OCI-LY1 (cell line): ENCODE measurements around the gene RTL1.

ENCODE experiments used
- H2AFZ ChIP-seq: fragments of 200-600 bp; sonication (generic), shearing (Covaris generic); 2 replicates; pipeline ENCODE4 v1.6.0; 2014; ENCODE audit warnings: antibody characterized with exemption, mild to moderate bottlenecking, low read length
- H3F3A ChIP-seq: fragments of 200-600 bp; sonication (generic), shearing (Covaris generic); 2 replicates; pipeline ENCODE4 v1.6.0; 2014; ENCODE audit warnings: mild to moderate bottlenecking, antibody characterized with exemption, low read length, moderate library complexity; ENCODE audit not compliant: insufficient read depth
- H3K27ac ChIP-seq: fragments of 200-600 bp; sonication (generic); 2 replicates; pipeline ENCODE4 v1.5.1; 2014; ENCODE audit warnings: low read length, mixed run types, mild to moderate bottlenecking, low read depth; ENCODE audit not compliant: poor library complexity, severe bottlenecking
- H3K27me3 ChIP-seq: fragments of 200-600 bp; sonication (generic); 2 replicates; pipeline ENCODE4 v1.6.0; 2014; ENCODE audit warnings: antibody characterized with exemption, mild to moderate bottlenecking, low read length, moderate library complexity; ENCODE audit not compliant: insufficient read depth
- H3K36me3 ChIP-seq: fragments of 200-600 bp; sonication (generic); 2 replicates; pipeline ENCODE4 v1.6.1; 2014; ENCODE audit warnings: mild to moderate bottlenecking, antibody characterized with exemption, low read length, moderate library complexity, mixed read lengths; ENCODE audit not compliant: insufficient read depth
- H3K4me1 ChIP-seq: fragments of 200-600 bp; sonication (generic); 2 replicates; pipeline ENCODE4 v1.5.1; 2014; ENCODE audit warnings: mild to moderate bottlenecking, low read length, moderate library complexity; ENCODE audit not compliant: insufficient read depth, severe bottlenecking
- H3K4me2 ChIP-seq: fragments of 200-600 bp; sonication (generic), shearing (Covaris generic); 2 replicates; pipeline ENCODE4 v1.6.1; 2014; ENCODE audit warnings: low read length
- H3K4me3 ChIP-seq: fragments of 200-600 bp; sonication (generic); 2 replicates; pipeline ENCODE4 v1.5.1; 2014; ENCODE audit warnings: low read length, low read depth, mild to moderate bottlenecking, mixed read lengths; ENCODE audit not compliant: poor library complexity, severe bottlenecking
- H3K79me2 ChIP-seq: fragments of 200-600 bp; shearing (Covaris generic); 2 replicates; pipeline ENCODE4 v1.6.1; 2016; ENCODE audit warnings: mixed run types, low read length, mixed read lengths; ENCODE audit not compliant: insufficient read depth
- H3K9ac ChIP-seq: fragments of 200-600 bp; sonication (generic), shearing (Covaris generic); 2 replicates; pipeline ENCODE4 v1.6.1; 2014; ENCODE audit warnings: mild to moderate bottlenecking, low read length, mixed read lengths
- H3K9me2 ChIP-seq: fragments of 200-600 bp; sonication (generic), shearing (Covaris generic); 2 replicates; pipeline ENCODE4 v1.6.1; 2014; ENCODE audit warnings: low read depth, mild to moderate bottlenecking, low read length, mixed read lengths
- H3K9me3 ChIP-seq: fragments of 200-600 bp; shearing (Covaris generic); 2 replicates; pipeline ENCODE4 v1.6.1; 2014; ENCODE audit warnings: low read length, mixed read lengths
- H4K20me1 ChIP-seq: fragments of 200-600 bp; sonication (generic), shearing (Covaris generic); 2 replicates; pipeline ENCODE4 v1.6.0; 2016; ENCODE audit warnings: mild to moderate bottlenecking, low read length; ENCODE audit not compliant: insufficient read depth
- EZH2 ChIP-seq: fragments of 200-600 bp; sonication (generic), shearing (Covaris generic); IDR thresholded peaks from 2 replicates; pipeline ENCODE4 v1.8.0; 2017; ENCODE audit warnings: borderline replicate concordance, mixed run types, mild to moderate bottlenecking, antibody characterized with exemption, low read length, moderate library complexity, mixed read lengths
- TF ChIP-seq, protein P1 (sequence below): fragments of 200-600 bp; sonication (generic), shearing (Covaris generic); IDR thresholded peaks from 2 replicates; pipeline ENCODE4 v1.5.1; 2017; ENCODE audit warnings: mild to moderate bottlenecking, antibody characterized with exemption, low read length, moderate library complexity, mixed read lengths

The RTL1 gene

GRCh38 chr14:100891051-100891450 lies 12.5 kb downstream of the RTL1 start:
- Histone ChIP-seq H3K27ac (no peak overlapping the region), H2AFZ (no peak overlapping the region), H3K9me2 (no peaks in the 10 kb centered on the region), H3K4me3 (no peak overlapping the region), H3K4me1 (no peaks in the 10 kb centered on the region), H4K20me1 (no peaks in the 10 kb centered on the region), H3K9ac (no peak overlapping the region), H3K4me2 (no peak overlapping the region), H3F3A (no peaks in the 10 kb centered on the region), H3K9me3 (no peaks in the 10 kb centered on the region), H3K27me3 (no peaks in the 10 kb centered on the region), H3K79me2 (no peaks in the 10 kb centered on the region), H3K36me3 (no peaks in the 10 kb centered on the region)
- no peak for TF ChIP-seq EZH2
- TF ChIP-seq, protein P1, sequence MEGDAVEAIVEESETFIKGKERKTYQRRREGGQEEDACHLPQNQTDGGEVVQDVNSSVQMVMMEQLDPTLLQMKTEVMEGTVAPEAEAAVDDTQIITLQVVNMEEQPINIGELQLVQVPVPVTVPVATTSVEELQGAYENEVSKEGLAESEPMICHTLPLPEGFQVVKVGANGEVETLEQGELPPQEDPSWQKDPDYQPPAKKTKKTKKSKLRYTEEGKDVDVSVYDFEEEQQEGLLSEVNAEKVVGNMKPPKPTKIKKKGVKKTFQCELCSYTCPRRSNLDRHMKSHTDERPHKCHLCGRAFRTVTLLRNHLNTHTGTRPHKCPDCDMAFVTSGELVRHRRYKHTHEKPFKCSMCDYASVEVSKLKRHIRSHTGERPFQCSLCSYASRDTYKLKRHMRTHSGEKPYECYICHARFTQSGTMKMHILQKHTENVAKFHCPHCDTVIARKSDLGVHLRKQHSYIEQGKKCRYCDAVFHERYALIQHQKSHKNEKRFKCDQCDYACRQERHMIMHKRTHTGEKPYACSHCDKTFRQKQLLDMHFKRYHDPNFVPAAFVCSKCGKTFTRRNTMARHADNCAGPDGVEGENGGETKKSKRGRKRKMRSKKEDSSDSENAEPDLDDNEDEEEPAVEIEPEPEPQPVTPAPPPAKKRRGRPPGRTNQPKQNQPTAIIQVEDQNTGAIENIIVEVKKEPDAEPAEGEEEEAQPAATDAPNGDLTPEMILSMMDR, result no peak

DNA sequence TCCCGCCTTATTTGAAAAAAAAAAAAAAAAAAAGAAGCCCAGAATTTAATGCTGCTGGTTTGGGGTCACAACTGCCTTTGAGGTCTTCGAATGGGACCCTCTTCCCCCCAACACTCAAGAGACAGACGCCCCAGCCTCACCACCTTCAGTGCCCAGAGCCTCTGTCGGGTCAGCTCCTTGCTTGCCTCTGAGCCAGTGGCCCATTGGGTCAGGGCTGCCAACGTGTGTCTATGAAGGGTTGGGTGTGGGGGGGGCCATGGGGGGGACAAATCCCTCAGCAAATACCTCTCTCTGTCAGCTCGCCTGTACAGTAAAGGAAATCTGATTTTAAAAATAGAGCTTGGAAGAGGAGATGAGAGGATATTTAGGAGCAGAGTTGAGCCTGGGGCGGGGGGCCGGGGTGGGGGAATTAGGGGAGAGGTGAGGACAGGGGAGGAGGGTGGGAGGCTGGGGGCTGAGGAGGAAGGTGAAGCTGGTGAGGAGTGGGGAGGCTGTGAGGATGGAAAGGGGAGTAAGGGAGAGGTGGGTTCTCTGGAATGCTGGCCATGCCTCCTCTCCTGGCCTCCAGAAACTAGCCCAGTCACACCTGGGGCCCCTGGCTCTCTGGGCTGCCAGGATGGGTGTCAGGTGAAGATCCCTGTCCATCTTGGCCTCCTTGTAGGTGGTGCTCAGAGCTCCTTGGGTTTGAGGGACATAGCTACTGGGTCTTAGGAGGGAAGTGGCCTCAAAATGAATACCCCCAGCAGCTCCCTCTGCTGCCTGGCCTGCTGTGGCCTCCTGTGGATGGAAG lies 13.3 kb downstream of the RTL1 start:
- H3K79me2 ChIP-seq, result no peaks in the 10 kb centered on the region
- H3K9me3 ChIP-seq, result no peaks in the 10 kb centered on the region
- no peaks in the 10 kb centered on the region for H4K20me1 ChIP-seq
- H3K27me3 ChIP-seq, result no peaks in the 10 kb centered on the region
- no peaks in the 10 kb centered on the region for H3K36me3 ChIP-seq
- no peak overlapping the region for H3K4me2 ChIP-seq
- H3K9ac ChIP-seq, result no peak overlapping the region
- H3K27ac ChIP-seq, result no peak overlapping the region
- no peaks in the 10 kb centered on the region for H3K9me2 ChIP-seq
- H3F3A ChIP-seq, result no peaks in the 10 kb centered on the region
- no peaks in the 10 kb centered on the region for H3K4me1 ChIP-seq
- H3K4me3 ChIP-seq, result no peak overlapping the region
- no peak overlapping the region for H2AFZ ChIP-seq
- no peak for TF ChIP-seq EZH2

DNA sequence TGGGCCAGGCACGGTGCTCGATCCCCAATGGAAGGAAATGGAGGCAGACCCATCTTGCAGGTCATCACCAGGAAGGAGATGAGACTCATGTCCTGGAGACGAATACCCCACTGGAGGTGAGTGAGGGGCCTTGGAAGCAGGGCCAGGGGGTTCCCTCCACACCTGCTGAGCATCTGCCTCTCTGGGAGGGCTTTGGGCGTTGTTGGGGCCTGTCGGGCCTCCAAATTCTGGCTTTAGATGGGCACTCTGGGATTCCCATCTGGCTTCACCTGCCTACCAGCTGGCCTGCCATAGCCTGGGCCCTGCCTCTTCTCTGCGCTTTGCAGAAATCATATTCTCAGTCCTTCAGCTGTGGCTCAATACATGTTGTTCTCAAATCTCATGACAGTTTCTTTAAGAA lies 13.9 kb downstream of the RTL1 start:
- Histone ChIP-seq H3K9me2 (no peaks in the 10 kb centered on the region), H3K9ac (no peak overlapping the region), H4K20me1 (no peaks in the 10 kb centered on the region), H3K9me3 (no peaks in the 10 kb centered on the region), H3K27me3 (no peaks in the 10 kb centered on the region), H2AFZ (no peak overlapping the region), H3K79me2 (no peaks in the 10 kb centered on the region), H3K36me3 (no peaks in the 10 kb centered on the region), H3K4me2 (no peak overlapping the region), H3K4me3 (no peak overlapping the region), H3K4me1 (no peaks in the 10 kb centered on the region), H3K27ac (no peak overlapping the region), H3F3A (no peaks in the 10 kb centered on the region)
- TF ChIP-seq, protein P1, result no peak
- no peak for TF ChIP-seq EZH2

- no peak overlapping the region for H3K9ac ChIP-seq
- no peak overlapping the region for H2AFZ ChIP-seq
- no peaks in the 10 kb centered on the region for H3K9me3 ChIP-seq
- H3K4me2 ChIP-seq, result no peak overlapping the region
- H3K27me3 ChIP-seq, result no peaks in the 10 kb centered on the region
- H3K4me1 ChIP-seq, result no peaks in the 10 kb centered on the region
- no peaks in the 10 kb centered on the region for H3F3A ChIP-seq
- H3K36me3 ChIP-seq, result no peaks in the 10 kb centered on the region
- TF ChIP-seq EZH2, result no peak
- H3K27ac ChIP-seq, result no peak overlapping the region
- no peak overlapping the region for H3K4me3 ChIP-seq
- no peaks in the 10 kb centered on the region for H3K79me2 ChIP-seq
- no peaks in the 10 kb centered on the region for H4K20me1 ChIP-seq
- no peaks in the 10 kb centered on the region for H3K9me2 ChIP-seq
Measured at GRCh38 chr14:100888789-100889315, 14.7 kb downstream of the RTL1 start.
